GM12892 (cell line): Measurements from ENCODE around the gene DROSHA.

Experiments used
- POLR2A ChIP-seq: IDR thresholded peaks from 2 replicates; pipeline ENCODE4 v1.6.1; 2011; ENCODE audit warnings: low read depth, low read length, control low read depth
- TAF1 ChIP-seq: IDR thresholded peaks from 2 replicates; pipeline ENCODE4 v1.6.1; 2011; ENCODE audit warnings: low read depth, mild to moderate bottlenecking, control low read depth, low read length, borderline replicate concordance

GRCh38 chr5:31421806-31422586, 109.9 kb downstream of the DROSHA start:
- TF ChIP-seq TAF1: no peak
- TF ChIP-seq POLR2A: no peak
